ENCODE data around the gene ATP6V1G3. TPM values are rescaled to one million over a fixed set of nuclear protein-coding genes. Genes with fewer than 3 reads are reported as not detected.

Gene ATP6V1G3
- total RNA-seq, 1 donor from 2014 or later: not detected

DNA sequence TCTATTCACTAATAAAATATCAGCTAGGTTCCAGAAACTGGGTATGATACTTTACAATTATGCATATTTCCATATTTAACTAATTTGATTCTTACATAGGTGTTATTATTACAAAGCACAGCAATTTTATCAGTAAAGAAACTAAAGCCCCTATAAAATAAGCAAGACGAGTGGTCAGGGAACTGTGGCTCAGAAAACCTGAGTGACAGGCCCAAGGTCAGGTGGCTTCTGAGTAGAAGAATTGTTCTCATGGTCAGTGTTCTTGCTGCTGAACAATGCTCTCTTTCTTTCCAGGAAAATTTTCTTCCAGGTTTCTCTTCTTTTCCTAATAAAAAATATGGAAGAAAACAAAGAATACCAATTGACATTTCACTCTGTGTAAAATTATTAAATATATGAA is 2.2 kb upstream of the ATP6V1G3 start:
- Mint-ChIP-seq H3K27ac (ENCODE audit: unreplicated experiment) (no peak overlapping the region), H3K36me3 (ENCODE audit: low read depth, unreplicated experiment) (no peaks in the 10 kb centered on the region), H3K4me3 (ENCODE audit: unreplicated experiment) (no peak overlapping the region), H3K9me3 (ENCODE audit: unreplicated experiment) (no peaks in the 10 kb centered on the region), H3K4me1 (ENCODE audit: low read depth, unreplicated experiment) (no peaks in the 10 kb centered on the region), H3K27me3 (ENCODE audit: low read depth, unreplicated experiment) (peaks cover 2% of the 10 kb centered on the region)
- TF ChIP-seq CTCF (IDR thresholded peaks at IDR 0.05; ENCODE audit: insufficient read depth, low read depth, low read length): no peak
- no peak for TF ChIP-seq EZH2 (IDR thresholded peaks at IDR 0.05; ENCODE audit: insufficient read depth, low read length)
- no peaks in the 10 kb centered on the region for H3K4me1 ChIP-seq (ENCODE audit: insufficient read depth, low read length)
- H3K4me2 ChIP-seq (ENCODE audit: low read length): no peak overlapping the region
- no peak overlapping the region for H3K9ac ChIP-seq (ENCODE audit: low read length)
- H3K79me2 ChIP-seq (ENCODE audit: insufficient read depth, low read length): no peaks in the 10 kb centered on the region
- FAIRE-seq (no peak), DNase-seq (ENCODE audit: low read depth) (no peak)
- no peak overlapping the region for H2AFZ ChIP-seq (ENCODE audit: low read depth, low read length)
- no peaks in the 10 kb centered on the region for H3K27me3 ChIP-seq (ENCODE audit: insufficient read depth, low read length)
- H3K4me3 ChIP-seq (ENCODE audit: insufficient read depth, low read depth, low read length): no peak overlapping the region
- no peaks in the 10 kb centered on the region for H4K20me1 ChIP-seq (ENCODE audit: insufficient read depth, low read length)
- H3K27ac ChIP-seq (ENCODE audit: low read depth, low read length): no peak overlapping the region
- H3K36me3 ChIP-seq (ENCODE audit: insufficient read depth, low read length): no peaks in the 10 kb centered on the region
- no peaks in the 10 kb centered on the region for H3K9me3 ChIP-seq (ENCODE audit: insufficient read depth, low read depth, low read length)

DNA sequence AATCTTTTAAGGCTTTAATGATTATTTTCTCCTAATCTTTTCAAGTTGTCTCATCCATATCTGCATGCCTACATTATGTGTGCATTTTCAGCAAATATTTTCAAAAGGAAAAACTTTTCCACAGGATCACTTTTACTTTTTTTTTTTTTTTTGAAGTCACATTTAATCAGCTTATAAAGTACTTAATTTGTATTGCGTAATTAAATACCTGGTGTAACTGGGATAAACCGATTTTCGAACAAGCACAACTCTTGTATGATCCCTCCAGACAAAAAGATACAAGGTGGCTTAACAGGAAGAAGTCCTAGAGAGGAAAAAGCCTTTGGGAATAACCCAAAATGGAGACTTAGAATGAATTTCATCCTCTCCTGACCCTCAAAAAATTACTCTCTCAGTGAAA is 1.3 kb upstream of the ATP6V1G3 start:
- Histone ChIP-seq H3K27me3 (ENCODE audit: insufficient read depth, low read length) (no peaks in the 10 kb centered on the region), H3K36me3 (ENCODE audit: insufficient read depth, low read length) (no peaks in the 10 kb centered on the region), H3K4me1 (ENCODE audit: insufficient read depth, low read length) (no peaks in the 10 kb centered on the region), H3K4me2 (ENCODE audit: low read length) (no peak overlapping the region), H3K9me3 (ENCODE audit: insufficient read depth, low read depth, low read length) (no peaks in the 10 kb centered on the region), H3K79me2 (ENCODE audit: insufficient read depth, low read length) (no peaks in the 10 kb centered on the region), H2AFZ (ENCODE audit: low read depth, low read length) (no peak overlapping the region), H3K4me3 (ENCODE audit: insufficient read depth, low read depth, low read length) (no peak overlapping the region), H3K9ac (ENCODE audit: low read length) (no peak overlapping the region), H3K27ac (ENCODE audit: low read depth, low read length) (no peak overlapping the region), H4K20me1 (ENCODE audit: insufficient read depth, low read length) (no peaks in the 10 kb centered on the region)
- Mint-ChIP-seq H3K9me3 (ENCODE audit: unreplicated experiment) (no peaks in the 10 kb centered on the region), H3K4me1 (ENCODE audit: low read depth, unreplicated experiment) (no peaks in the 10 kb centered on the region), H3K27ac (ENCODE audit: unreplicated experiment) (no peak overlapping the region), H3K4me3 (ENCODE audit: unreplicated experiment) (no peak overlapping the region), H3K36me3 (ENCODE audit: low read depth, unreplicated experiment) (no peaks in the 10 kb centered on the region), H3K27me3 (ENCODE audit: low read depth, unreplicated experiment) (peaks cover 2% of the 10 kb centered on the region)
- no peak for DNase-seq (ENCODE audit: low read depth)
- TF ChIP-seq CTCF (IDR thresholded peaks at IDR 0.05; ENCODE audit: insufficient read depth, low read depth, low read length) (no peak), EZH2 (IDR thresholded peaks at IDR 0.05; ENCODE audit: insufficient read depth, low read length) (no peak)
- FAIRE-seq: no peak

GRCh38 chr1:198538579-198539364 is 1.7 kb downstream of the ATP6V1G3 start:
- Mint-ChIP-seq H3K4me1 (ENCODE audit: low read depth, unreplicated experiment) (no peaks in the 10 kb centered on the region), H3K9me3 (ENCODE audit: unreplicated experiment) (no peaks in the 10 kb centered on the region), H3K36me3 (ENCODE audit: low read depth, unreplicated experiment) (no peaks in the 10 kb centered on the region), H3K27me3 (ENCODE audit: low read depth, unreplicated experiment) (peaks cover 2% of the 10 kb centered on the region), H3K27ac (ENCODE audit: unreplicated experiment) (no peak overlapping the region), H3K4me3 (ENCODE audit: unreplicated experiment) (no peak overlapping the region)
- Histone ChIP-seq H3K36me3 (ENCODE audit: insufficient read depth, low read length) (no peaks in the 10 kb centered on the region), H3K9ac (ENCODE audit: low read length) (no peak overlapping the region), H3K4me2 (ENCODE audit: low read length) (no peak overlapping the region), H3K4me3 (ENCODE audit: insufficient read depth, low read depth, low read length) (no peak overlapping the region), H4K20me1 (ENCODE audit: insufficient read depth, low read length) (no peaks in the 10 kb centered on the region), H3K4me1 (ENCODE audit: insufficient read depth, low read length) (no peaks in the 10 kb centered on the region), H2AFZ (ENCODE audit: low read depth, low read length) (no peak overlapping the region), H3K79me2 (ENCODE audit: insufficient read depth, low read length) (no peaks in the 10 kb centered on the region), H3K27me3 (ENCODE audit: insufficient read depth, low read length) (no peaks in the 10 kb centered on the region), H3K9me3 (ENCODE audit: insufficient read depth, low read depth, low read length) (no peaks in the 10 kb centered on the region), H3K27ac (ENCODE audit: low read depth, low read length) (no peak overlapping the region)
- TF ChIP-seq CTCF (IDR thresholded peaks at IDR 0.05; ENCODE audit: insufficient read depth, low read depth, low read length) (no peak), EZH2 (IDR thresholded peaks at IDR 0.05; ENCODE audit: insufficient read depth, low read length) (no peak)
- FAIRE-seq (peak; percentile 55), DNase-seq (ENCODE audit: low read depth) (no peak)
